Uterus (tissue), 4 donors: ENCODE measurements around the gene RBMS3. TPM values are rescaled to one million over a fixed set of nuclear protein-coding genes. Genes with fewer than 3 reads are reported as not detected.

ENCODE experiments used
- DNase-seq, 2 donors: peaks; one replicate each; pipeline ENCODE4 v3.0.0-alpha.2; 2019 to 2020
- H3K27ac ChIP-seq, 2 donors: fragments of 200-600 bp; sonication (generic); 1 replicate in 1 of 2; 2 replicates in 1 of 2; pipeline ENCODE4 v1.5.1; 2016 to 2018
- H3K27me3 ChIP-seq, 2 donors: fragments of 200-600 bp; sonication (generic); one replicate each; pipeline ENCODE4 v1.5.1; 2018 to 2019; ENCODE audit warnings: control low read depth in 1 of 2
- H3K36me3 ChIP-seq, 2 donors: fragments of 200-600 bp; sonication (generic); one replicate each; pipeline ENCODE4 v1.5.1; 2019; ENCODE audit warnings: control low read depth in 1 of 2
- H3K4me1 ChIP-seq, 2 donors: fragments of 200-600 bp; sonication (generic); one replicate each; pipeline ENCODE4 v1.5.1; 2018 to 2019; ENCODE audit warnings: control low read depth in 1 of 2
- H3K4me3 ChIP-seq, 2 donors: fragments of 200-600 bp; sonication (generic); 1 replicate in 1 of 2; 2 replicates in 1 of 2; pipeline ENCODE4 v1.5.1; 2018 to 2019; ENCODE audit warnings: mild to moderate bottlenecking in 1 of 2
- H3K9me3 ChIP-seq, 2 donors: fragments of 200-600 bp; sonication (generic); one replicate each; pipeline ENCODE4 v1.5.1; 2019; ENCODE audit warnings: control low read depth in 1 of 2
- POLR2A ChIP-seq, 2 donors: fragments of 450-650 bp; IDR thresholded peaks; one replicate each; pipeline ENCODE4 v1.6.1; 2016; ENCODE audit warnings: antibody characterized with exemption in 2 of 2, mild to moderate bottlenecking in 1 of 2, moderate library complexity in 1 of 2
- intact Hi-C: fragments of 100-400 bp; cut with DNase I; formaldehyde crosslinking; loops from one replicate; pipeline ENCODE4 v1.15.1; 2023; ENCODE audit warnings: low total_unique reads
- total RNA-seq, 4 donors: library from RNA; depleted of rRNA in 3 of 4; stranded (reverse); fragments of >200 nt in 3 of 4; gene quantifications; one replicate each; pipeline versions ENCODE4 v1.1.0 to v1.2.4, GENCODE V29; 2014 to 2023
- TF ChIP-seq, protein P1 (sequence below), 4 experiments: fragments of 200-600 bp in 2 of 4; fragments of 450-650 bp in 2 of 4; sonication (generic) in 2 of 4; IDR thresholded peaks; one replicate each; pipeline ENCODE4 v1.5.1; 2016 to 2019; ENCODE audit warnings: antibody characterized with exemption in 4 of 4, mild to moderate bottlenecking in 2 of 4, moderate library complexity in 1 of 4
- donor health status: DM: yes; HTN: yes; CAD: no.

The RBMS3 gene
- total RNA-seq, 4 donors from 2014 or later: 45.9 to 113 (median 75.4) TPM

DNA sequence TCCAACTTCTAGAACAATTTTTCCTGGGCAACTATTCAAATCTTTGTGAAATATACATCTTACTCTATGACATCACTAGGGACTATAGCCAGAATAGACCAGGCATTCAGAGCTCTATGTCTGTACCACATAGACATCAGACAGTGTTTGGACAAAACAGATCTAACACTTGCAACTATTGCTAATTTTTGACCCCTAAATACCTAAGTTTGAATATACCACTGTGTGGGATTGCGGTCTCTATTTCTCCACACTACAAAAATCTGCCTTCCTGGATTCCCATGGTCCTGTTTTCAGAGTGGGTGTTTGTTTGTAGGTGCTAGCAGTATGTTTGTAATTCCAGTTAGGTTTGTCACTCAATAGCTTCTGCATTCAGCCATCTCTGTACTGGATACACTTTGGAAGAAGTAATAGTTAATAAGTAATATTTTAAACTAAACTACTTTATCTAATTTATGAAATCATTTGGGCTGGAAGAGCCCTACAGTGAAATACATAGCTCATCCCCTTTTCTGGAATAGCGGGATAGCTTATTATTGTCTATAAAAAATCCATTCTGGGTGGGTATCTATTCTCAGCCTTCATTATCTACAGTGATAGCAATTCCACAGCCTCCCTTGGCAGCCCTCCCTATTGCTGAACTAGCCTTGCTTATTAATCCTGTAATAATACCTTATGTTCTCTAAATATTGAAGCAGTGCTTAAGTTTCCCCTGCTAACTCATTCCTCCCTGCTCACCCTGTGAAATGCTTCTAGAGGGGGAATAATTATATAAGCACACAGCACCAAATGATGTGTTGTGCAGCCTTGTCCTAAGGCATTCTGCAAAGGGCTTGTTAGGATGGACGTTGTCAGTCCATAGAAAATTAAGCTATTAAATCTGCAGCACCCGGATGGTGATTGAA lies 49.4 kb downstream of the RBMS3 start:
- Histone ChIP-seq H3K9me3 (no peaks in the 10 kb centered on the region), H3K27me3 (no peaks in the 10 kb centered on the region), H3K36me3 (no peaks in the 10 kb centered on the region), H3K27ac (peak overlapping the region in 1 of 2 donors; percentile 4), H3K4me1 (peaks cover 0 to 19% of the 10 kb centered on the region in 2 donors), H3K4me3 (no peak overlapping the region)
- intact Hi-C loops: no loop called here
- no peak for DNase-seq
- TF ChIP-seq, protein P1, sequence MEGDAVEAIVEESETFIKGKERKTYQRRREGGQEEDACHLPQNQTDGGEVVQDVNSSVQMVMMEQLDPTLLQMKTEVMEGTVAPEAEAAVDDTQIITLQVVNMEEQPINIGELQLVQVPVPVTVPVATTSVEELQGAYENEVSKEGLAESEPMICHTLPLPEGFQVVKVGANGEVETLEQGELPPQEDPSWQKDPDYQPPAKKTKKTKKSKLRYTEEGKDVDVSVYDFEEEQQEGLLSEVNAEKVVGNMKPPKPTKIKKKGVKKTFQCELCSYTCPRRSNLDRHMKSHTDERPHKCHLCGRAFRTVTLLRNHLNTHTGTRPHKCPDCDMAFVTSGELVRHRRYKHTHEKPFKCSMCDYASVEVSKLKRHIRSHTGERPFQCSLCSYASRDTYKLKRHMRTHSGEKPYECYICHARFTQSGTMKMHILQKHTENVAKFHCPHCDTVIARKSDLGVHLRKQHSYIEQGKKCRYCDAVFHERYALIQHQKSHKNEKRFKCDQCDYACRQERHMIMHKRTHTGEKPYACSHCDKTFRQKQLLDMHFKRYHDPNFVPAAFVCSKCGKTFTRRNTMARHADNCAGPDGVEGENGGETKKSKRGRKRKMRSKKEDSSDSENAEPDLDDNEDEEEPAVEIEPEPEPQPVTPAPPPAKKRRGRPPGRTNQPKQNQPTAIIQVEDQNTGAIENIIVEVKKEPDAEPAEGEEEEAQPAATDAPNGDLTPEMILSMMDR (IDR thresholded peaks at IDR 0.05): no peak
- TF ChIP-seq POLR2A (IDR thresholded peaks at IDR 0.05): no peak

DNA sequence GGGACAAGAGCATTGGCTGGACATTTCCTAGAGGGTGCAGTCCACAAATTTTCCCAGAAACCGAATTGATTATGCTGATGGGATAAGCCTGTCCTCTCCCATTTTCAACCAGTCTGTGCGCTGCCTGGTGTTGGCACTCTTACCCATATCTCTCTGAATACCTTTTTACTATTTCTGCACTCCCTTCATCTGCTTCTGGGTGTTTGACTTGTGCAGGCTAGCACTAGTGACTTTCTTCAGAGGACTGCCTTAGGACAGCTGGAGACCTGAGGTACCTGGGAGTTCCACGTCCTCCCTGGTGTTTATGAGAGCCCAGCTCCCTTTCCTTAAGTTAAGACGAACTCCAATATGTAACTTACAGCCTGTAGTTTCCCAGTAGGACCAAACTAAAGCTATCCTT lies 50.2 kb downstream of the RBMS3 start:
- H3K4me3 ChIP-seq: no peak overlapping the region
- no peak for DNase-seq
- peaks cover 0 to 19% of the 10 kb centered on the region in 2 donors for H3K4me1 ChIP-seq
- TF ChIP-seq, protein P1 (IDR thresholded peaks at IDR 0.05): no peak
- TF ChIP-seq POLR2A (IDR thresholded peaks at IDR 0.05): no peak
- no peaks in the 10 kb centered on the region for H3K36me3 ChIP-seq
- H3K27me3 ChIP-seq: no peaks in the 10 kb centered on the region
- no peaks in the 10 kb centered on the region for H3K9me3 ChIP-seq
- intact Hi-C loops: no loop called here
- H3K27ac ChIP-seq: peak overlapping the region; percentile 38 to 53

DNA sequence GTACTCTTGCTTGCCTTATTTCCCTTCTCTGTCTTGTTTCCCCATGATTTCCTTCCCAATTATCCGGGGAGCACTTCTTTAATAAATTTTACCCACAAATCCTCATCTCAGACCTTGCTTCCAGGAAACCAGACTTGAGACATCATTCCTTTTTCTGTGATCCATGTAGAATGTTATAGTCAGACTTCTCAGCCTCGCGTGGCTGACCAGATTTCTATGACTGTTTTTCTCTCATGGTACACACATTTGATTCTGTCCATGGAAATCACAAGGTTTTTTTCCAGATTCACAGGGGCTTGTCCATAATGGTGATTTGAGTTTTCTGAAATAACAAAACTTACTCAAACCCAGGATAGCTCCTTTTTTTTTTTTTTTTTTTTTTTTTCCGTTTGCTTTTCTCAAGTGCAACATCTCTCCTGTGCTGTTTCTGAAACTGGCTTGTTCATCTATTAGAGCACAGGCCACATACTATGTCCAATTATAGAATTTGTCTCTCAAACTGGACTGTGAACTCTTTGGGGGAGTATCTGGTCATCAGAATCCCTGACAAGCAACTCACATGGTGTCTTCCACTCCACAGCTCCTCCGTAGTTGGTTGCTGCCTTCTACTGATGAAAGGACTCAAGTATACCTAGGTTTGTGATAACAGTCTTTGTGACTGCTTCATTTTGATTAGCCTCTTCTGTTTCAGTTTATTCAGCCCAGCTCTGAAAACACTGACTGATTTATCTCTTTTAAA lies 50.8 kb downstream of the RBMS3 start:
- Histone ChIP-seq H3K4me1 (peaks cover 0 to 19% of the 10 kb centered on the region in 2 donors), H3K27me3 (no peaks in the 10 kb centered on the region), H3K4me3 (no peak overlapping the region), H3K27ac (peak overlapping the region; percentile 39 to 53), H3K9me3 (no peaks in the 10 kb centered on the region), H3K36me3 (no peaks in the 10 kb centered on the region)
- intact Hi-C loops: no loop called here
- no peak for TF ChIP-seq POLR2A (IDR thresholded peaks at IDR 0.05)
- TF ChIP-seq, protein P1 (IDR thresholded peaks at IDR 0.05): no peak
- DNase-seq: no peak

DNA sequence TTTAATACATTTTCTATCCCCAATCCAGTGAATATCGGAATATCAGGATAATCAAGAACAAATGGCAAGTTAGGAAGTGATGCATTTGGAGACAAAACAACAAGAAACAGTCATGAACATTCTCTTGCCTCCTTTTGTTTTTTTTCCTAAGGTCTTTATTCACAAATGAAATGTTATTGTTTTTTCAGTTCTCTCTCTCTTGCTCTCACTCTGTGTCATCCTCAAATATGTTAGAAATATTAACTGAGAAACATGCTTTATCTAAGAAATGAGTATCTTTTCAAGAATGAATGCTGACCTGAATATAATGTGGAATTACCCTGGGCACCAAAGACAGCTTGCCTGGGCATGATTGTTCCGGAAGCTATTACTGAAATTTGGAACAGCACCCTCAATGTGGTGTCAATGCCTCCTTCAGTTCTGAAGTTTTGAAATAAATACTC lies 51.3 kb downstream of the RBMS3 start:
- Histone ChIP-seq H3K27ac (peak overlapping the region; percentile 39 to 53), H3K36me3 (no peaks in the 10 kb centered on the region), H3K4me1 (peaks cover 0 to 19% of the 10 kb centered on the region in 2 donors), H3K9me3 (no peaks in the 10 kb centered on the region), H3K4me3 (no peak overlapping the region), H3K27me3 (no peaks in the 10 kb centered on the region)
- DNase-seq: no peak
- intact Hi-C loops: no loop called here
- TF ChIP-seq, protein P1 (IDR thresholded peaks at IDR 0.05): no peak
- TF ChIP-seq POLR2A (IDR thresholded peaks at IDR 0.05): no peak

DNA sequence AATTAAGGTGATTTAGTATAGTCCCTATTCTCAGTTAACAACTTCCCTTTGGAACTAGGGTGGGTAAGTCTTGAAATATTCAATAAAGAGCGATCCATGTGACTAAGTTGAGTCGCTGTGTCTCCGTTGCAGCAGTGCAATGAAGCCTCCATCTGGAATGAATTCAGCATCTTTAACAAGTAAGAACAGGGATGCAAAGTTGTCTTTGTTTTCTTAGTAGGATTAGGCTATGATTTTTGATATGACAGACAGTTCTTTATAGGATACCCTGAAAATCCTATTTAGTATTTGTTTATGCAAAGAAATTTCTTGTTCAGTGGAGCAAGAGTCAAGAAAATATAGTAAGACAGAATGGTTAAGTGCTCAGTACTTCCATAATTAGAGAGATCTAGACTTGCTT lies 52.7 kb downstream of the RBMS3 start:
- TF ChIP-seq POLR2A (IDR thresholded peaks at IDR 0.05): no peak
- TF ChIP-seq, protein P1 (IDR thresholded peaks at IDR 0.05): no peak
- no peaks in the 10 kb centered on the region for H3K36me3 ChIP-seq
- intact Hi-C loops: no loop called here
- peaks cover 0 to 19% of the 10 kb centered on the region in 2 donors for H3K4me1 ChIP-seq
- no peaks in the 10 kb centered on the region for H3K27me3 ChIP-seq
- peak overlapping the region; percentile 11 to 12 for H3K27ac ChIP-seq
- no peak overlapping the region for H3K4me3 ChIP-seq
- H3K9me3 ChIP-seq: no peaks in the 10 kb centered on the region
- no peak for DNase-seq
